HUES48 (cell line): ENCODE data around the gene TDP1.

Experiments used
- H3K27ac ChIP-seq: one replicate; pipeline ENCODE4 v1.7.0; 2013; ENCODE audit warnings: low read depth, low read length, inconsistent platforms
- H3K27me3 ChIP-seq: 2 replicates; pipeline ENCODE4 v1.6.1; 2013; ENCODE audit warnings: mild to moderate bottlenecking, low read length; ENCODE audit not compliant: control insufficient read depth, insufficient read depth
- H3K36me3 ChIP-seq: 2 replicates; pipeline ENCODE4 v1.6.1; 2013; ENCODE audit warnings: low read length; ENCODE audit not compliant: control insufficient read depth, insufficient read depth
- H3K4me1 ChIP-seq: 2 replicates; pipeline ENCODE4 v1.6.1; 2013; ENCODE audit warnings: mild to moderate bottlenecking, low read length; ENCODE audit not compliant: control insufficient read depth, insufficient read depth
- H3K4me3 ChIP-seq: 2 replicates; pipeline ENCODE4 v1.5.1; 2013; ENCODE audit warnings: mild to moderate bottlenecking, low read depth, low read length
- H3K9ac ChIP-seq: 2 replicates; pipeline ENCODE4 v1.6.1; 2013; ENCODE audit warnings: mild to moderate bottlenecking, low read depth, low read length, moderate library complexity
- H3K9me3 ChIP-seq: 2 replicates; pipeline ENCODE4 v1.6.1; 2013; ENCODE audit warnings: low read length; ENCODE audit not compliant: control insufficient read depth, insufficient read depth

Gene TDP1

GRCh38 chr14:89992273-89992672 lies 36.5 kb downstream of the TDP1 start:
- H3K36me3 ChIP-seq = peaks cover 81% of the 10 kb centered on the region
- no peaks in the 10 kb centered on the region for H3K9me3 ChIP-seq
- no peak overlapping the region for H3K27ac ChIP-seq
- no peak overlapping the region for H3K9ac ChIP-seq
- no peak overlapping the region for H3K4me3 ChIP-seq
- peaks cover 24% of the 10 kb centered on the region for H3K4me1 ChIP-seq
- H3K27me3 ChIP-seq = no peaks in the 10 kb centered on the region

GRCh38 chr14:89996963-89997362 lies 41.2 kb downstream of the TDP1 start:
- Histone ChIP-seq H3K4me3 (no peak overlapping the region), H3K4me1 (no peaks in the 10 kb centered on the region), H3K36me3 (peaks cover 93% of the 10 kb centered on the region), H3K9ac (no peak overlapping the region), H3K9me3 (no peaks in the 10 kb centered on the region), H3K27ac (no peak overlapping the region), H3K27me3 (no peaks in the 10 kb centered on the region)

GRCh38 chr14:90000935-90001334 lies 45.2 kb downstream of the TDP1 start:
- Histone ChIP-seq H3K4me3 (no peak overlapping the region), H3K27ac (no peak overlapping the region), H3K36me3 (peaks cover 74% of the 10 kb centered on the region), H3K4me1 (no peaks in the 10 kb centered on the region), H3K27me3 (no peaks in the 10 kb centered on the region), H3K9ac (no peak overlapping the region), H3K9me3 (no peaks in the 10 kb centered on the region)

- no peaks in the 10 kb centered on the region for H3K9me3 ChIP-seq
- no peak overlapping the region for H3K27ac ChIP-seq
- H3K27me3 ChIP-seq = no peaks in the 10 kb centered on the region
- no peak overlapping the region for H3K9ac ChIP-seq
- no peak overlapping the region for H3K4me3 ChIP-seq
- H3K4me1 ChIP-seq = no peaks in the 10 kb centered on the region
- peaks cover 64% of the 10 kb centered on the region for H3K36me3 ChIP-seq
Measured at GRCh38 chr14:90003526-90004307, 48.0 kb downstream of the TDP1 start.

- no peak overlapping the region for H3K9ac ChIP-seq
- H3K4me1 ChIP-seq = no peaks in the 10 kb centered on the region
- no peak overlapping the region for H3K4me3 ChIP-seq
- H3K36me3 ChIP-seq = peaks cover 63% of the 10 kb centered on the region
- H3K27me3 ChIP-seq = no peaks in the 10 kb centered on the region
- no peaks in the 10 kb centered on the region for H3K9me3 ChIP-seq
- no peak overlapping the region for H3K27ac ChIP-seq
Measured at GRCh38 chr14:90005441-90005840, 49.7 kb downstream of the TDP1 start.

GRCh38 chr14:90005939-90006530 lies 50.3 kb downstream of the TDP1 start:
- H3K9ac ChIP-seq = no peak overlapping the region
- no peaks in the 10 kb centered on the region for H3K4me1 ChIP-seq
- no peak overlapping the region for H3K27ac ChIP-seq
- H3K27me3 ChIP-seq = no peaks in the 10 kb centered on the region
- H3K9me3 ChIP-seq = no peaks in the 10 kb centered on the region
- H3K4me3 ChIP-seq = no peak overlapping the region
- peaks cover 63% of the 10 kb centered on the region for H3K36me3 ChIP-seq

- Histone ChIP-seq H3K9me3 (no peaks in the 10 kb centered on the region; the same call in 1 of the 2 replicates), H3K9ac (no peak overlapping the region), H3K4me3 (no peak overlapping the region), H3K36me3 (peaks cover 73% of the 10 kb centered on the region), H3K4me1 (no peaks in the 10 kb centered on the region), H3K27me3 (no peaks in the 10 kb centered on the region), H3K27ac (peak overlapping the region; percentile 5)
Measured at GRCh38 chr14:90017371-90017770, 61.6 kb downstream of the TDP1 start.

- no peak overlapping the region for H3K9ac ChIP-seq
- H3K27ac ChIP-seq = no peak overlapping the region
- H3K9me3 ChIP-seq = no peaks in the 10 kb centered on the region
- no peaks in the 10 kb centered on the region for H3K4me1 ChIP-seq
- no peak overlapping the region for H3K4me3 ChIP-seq
- peaks cover 78% of the 10 kb centered on the region for H3K36me3 ChIP-seq
- H3K27me3 ChIP-seq = no peaks in the 10 kb centered on the region
Measured at GRCh38 chr14:90019824-90020523, 64.2 kb downstream of the TDP1 start.

GRCh38 chr14:90023176-90023896 lies 67.6 kb downstream of the TDP1 start:
- Histone ChIP-seq H3K27ac (no peak overlapping the region), H3K4me1 (no peaks in the 10 kb centered on the region), H3K9me3 (no peaks in the 10 kb centered on the region), H3K27me3 (no peaks in the 10 kb centered on the region), H3K36me3 (peaks cover 73% of the 10 kb centered on the region), H3K4me3 (no peak overlapping the region), H3K9ac (no peak overlapping the region)

- Histone ChIP-seq H3K4me3 (no peak overlapping the region), H3K9ac (no peak overlapping the region), H3K27ac (no peak overlapping the region), H3K36me3 (peaks cover 63% of the 10 kb centered on the region), H3K9me3 (no peaks in the 10 kb centered on the region), H3K27me3 (no peaks in the 10 kb centered on the region), H3K4me1 (no peaks in the 10 kb centered on the region)
Measured at GRCh38 chr14:90024910-90025309, 69.2 kb downstream of the TDP1 start.
